ENCODE measurements around the gene CEMIP. TPM values are rescaled to one million over a fixed set of nuclear protein-coding genes. Genes with fewer than 3 reads are reported as not detected.
A peak's percentile ranks its signal among the peaks of the same experiment; 100 is the strongest.
"Not testable (repeated sequence)": the region's sequence is repeated elsewhere in the genome, so short reads cannot be mapped to it uniquely, and the experiment has no call there.

Gene CEMIP
- total RNA-seq, 1 donor from 2014 or later = 3.6 TPM

- Mint-ChIP-seq H3K4me3 (ENCODE audit: unreplicated experiment) (peak overlapping the region; percentile 51), H3K4me1 (ENCODE audit: low read depth, unreplicated experiment) (peaks cover 40% of the 10 kb centered on the region), H3K27me3 (ENCODE audit: low read depth, unreplicated experiment) (no peaks in the 10 kb centered on the region), H3K9me3 (ENCODE audit: unreplicated experiment) (no peaks in the 10 kb centered on the region), H3K27ac (ENCODE audit: unreplicated experiment) (peak overlapping the region; percentile 91), H3K36me3 (ENCODE audit: low read depth, unreplicated experiment) (peaks cover 9% of the 10 kb centered on the region)
- no peak overlapping the region for H2AFZ ChIP-seq (ENCODE audit: low read depth, low read length)
- TF ChIP-seq EZH2 (IDR thresholded peaks at IDR 0.05; ENCODE audit: insufficient read depth, low read length) = no peak
- no peak for TF ChIP-seq CTCF (IDR thresholded peaks at IDR 0.05; ENCODE audit: insufficient read depth, low read depth, low read length)
- H3K4me1 ChIP-seq (ENCODE audit: insufficient read depth, low read length) = peaks cover 21% of the 10 kb centered on the region
- H3K36me3 ChIP-seq (ENCODE audit: insufficient read depth, low read length) = no peaks in the 10 kb centered on the region
- H3K27me3 ChIP-seq (ENCODE audit: insufficient read depth, low read length) = no peaks in the 10 kb centered on the region
- DNase-seq (ENCODE audit: low read depth) (peak; percentile 51), FAIRE-seq (no peak)
- H4K20me1 ChIP-seq (ENCODE audit: insufficient read depth, low read length) = peaks cover 5% of the 10 kb centered on the region
- H3K9ac ChIP-seq (ENCODE audit: low read length) = no peak overlapping the region
- no peaks in the 10 kb centered on the region for H3K9me3 ChIP-seq (ENCODE audit: insufficient read depth, low read depth, low read length)
- H3K4me3 ChIP-seq (ENCODE audit: insufficient read depth, low read depth, low read length) = no peak overlapping the region
- H3K79me2 ChIP-seq (ENCODE audit: insufficient read depth, low read length) = no peaks in the 10 kb centered on the region
- no peak overlapping the region for H3K27ac ChIP-seq (ENCODE audit: low read depth, low read length)
- peak overlapping the region; percentile 24 for H3K4me2 ChIP-seq (ENCODE audit: low read length)
Measured at GRCh38 chr15:80957556-80957955, 178.4 kb downstream of the CEMIP start.

GRCh38 chr15:80957976-80958375 is 178.8 kb downstream of the CEMIP start:
- Histone ChIP-seq H3K4me1 (ENCODE audit: insufficient read depth, low read length) (peaks cover 21% of the 10 kb centered on the region), H3K4me2 (ENCODE audit: low read length) (peak overlapping the region; percentile 15), H2AFZ (ENCODE audit: low read depth, low read length) (no peak overlapping the region), H3K9me3 (ENCODE audit: insufficient read depth, low read depth, low read length) (no peaks in the 10 kb centered on the region), H3K27me3 (ENCODE audit: insufficient read depth, low read length) (no peaks in the 10 kb centered on the region), H3K27ac (ENCODE audit: low read depth, low read length) (no peak overlapping the region), H3K79me2 (ENCODE audit: insufficient read depth, low read length) (no peaks in the 10 kb centered on the region), H3K4me3 (ENCODE audit: insufficient read depth, low read depth, low read length) (no peak overlapping the region), H3K9ac (ENCODE audit: low read length) (no peak overlapping the region), H4K20me1 (ENCODE audit: insufficient read depth, low read length) (peaks cover 5% of the 10 kb centered on the region), H3K36me3 (ENCODE audit: insufficient read depth, low read length) (no peaks in the 10 kb centered on the region)
- FAIRE-seq (no peak), DNase-seq (ENCODE audit: low read depth) (peak; percentile 71)
- Mint-ChIP-seq H3K4me1 (ENCODE audit: low read depth, unreplicated experiment) (peaks cover 40% of the 10 kb centered on the region), H3K27me3 (ENCODE audit: low read depth, unreplicated experiment) (no peaks in the 10 kb centered on the region), H3K36me3 (ENCODE audit: low read depth, unreplicated experiment) (peaks cover 11% of the 10 kb centered on the region), H3K27ac (ENCODE audit: unreplicated experiment) (peak overlapping the region; percentile 86), H3K9me3 (ENCODE audit: unreplicated experiment) (no peaks in the 10 kb centered on the region), H3K4me3 (ENCODE audit: unreplicated experiment) (no peak overlapping the region)
- TF ChIP-seq EZH2 (IDR thresholded peaks at IDR 0.05; ENCODE audit: insufficient read depth, low read length) = no peak
- TF ChIP-seq CTCF (IDR thresholded peaks at IDR 0.05; ENCODE audit: insufficient read depth, low read depth, low read length) = no peak

- H3K4me1 ChIP-seq (ENCODE audit: insufficient read depth, low read length) = peaks cover 21% of the 10 kb centered on the region
- no peaks in the 10 kb centered on the region for H3K9me3 ChIP-seq (ENCODE audit: insufficient read depth, low read depth, low read length)
- H3K4me3 ChIP-seq (ENCODE audit: insufficient read depth, low read depth, low read length) = no peak overlapping the region
- H3K4me2 ChIP-seq (ENCODE audit: low read length) = no peak overlapping the region
- H3K36me3 ChIP-seq (ENCODE audit: insufficient read depth, low read length) = no peaks in the 10 kb centered on the region
- peaks cover 1% of the 10 kb centered on the region for H4K20me1 ChIP-seq (ENCODE audit: insufficient read depth, low read length)
- Mint-ChIP-seq H3K36me3 (ENCODE audit: low read depth, unreplicated experiment) (peaks cover 11% of the 10 kb centered on the region), H3K9me3 (ENCODE audit: unreplicated experiment) (peaks cover 3% of the 10 kb centered on the region), H3K27ac (ENCODE audit: unreplicated experiment) (no peak overlapping the region), H3K4me1 (ENCODE audit: low read depth, unreplicated experiment) (peaks cover 32% of the 10 kb centered on the region), H3K4me3 (ENCODE audit: unreplicated experiment) (no peak overlapping the region), H3K27me3 (ENCODE audit: low read depth, unreplicated experiment) (no peaks in the 10 kb centered on the region)
- no peaks in the 10 kb centered on the region for H3K79me2 ChIP-seq (ENCODE audit: insufficient read depth, low read length)
- FAIRE-seq = no peak
- TF ChIP-seq EZH2 (IDR thresholded peaks at IDR 0.05; ENCODE audit: insufficient read depth, low read length) (no peak), CTCF (IDR thresholded peaks at IDR 0.05; ENCODE audit: insufficient read depth, low read depth, low read length) (no peak)
- no peak overlapping the region for H2AFZ ChIP-seq (ENCODE audit: low read depth, low read length)
- H3K9ac ChIP-seq (ENCODE audit: low read length) = no peak overlapping the region
- no peak overlapping the region for H3K27ac ChIP-seq (ENCODE audit: low read depth, low read length)
- DNase-seq (ENCODE audit: low read depth) = no peak
- no peaks in the 10 kb centered on the region for H3K27me3 ChIP-seq (ENCODE audit: insufficient read depth, low read length)
Measured at GRCh38 chr15:80958818-80959495, 179.8 kb downstream of the CEMIP start.

GRCh38 chr15:80965454-80965853 is 186.3 kb downstream of the CEMIP start:
- Mint-ChIP-seq H3K9me3 (ENCODE audit: unreplicated experiment) (peaks cover 15% of the 10 kb centered on the region), H3K4me1 (ENCODE audit: low read depth, unreplicated experiment) (peaks cover 12% of the 10 kb centered on the region), H3K36me3 (ENCODE audit: low read depth, unreplicated experiment) (peaks cover 14% of the 10 kb centered on the region)
- H3K4me3 ChIP-seq (ENCODE audit: insufficient read depth, low read depth, low read length); H3K27ac Mint-ChIP-seq (ENCODE audit: unreplicated experiment); H4K20me1 ChIP-seq (ENCODE audit: insufficient read depth, low read length); H2AFZ ChIP-seq (ENCODE audit: low read depth, low read length); H3K4me2 ChIP-seq (ENCODE audit: low read length); H3K27me3 Mint-ChIP-seq (ENCODE audit: low read depth, unreplicated experiment); H3K79me2 ChIP-seq (ENCODE audit: insufficient read depth, low read length); H3K27me3 ChIP-seq (ENCODE audit: insufficient read depth, low read length); H3K36me3 ChIP-seq (ENCODE audit: insufficient read depth, low read length); H3K4me1 ChIP-seq (ENCODE audit: insufficient read depth, low read length); DNase-seq (ENCODE audit: low read depth); H3K9me3 ChIP-seq (ENCODE audit: insufficient read depth, low read depth, low read length); FAIRE-seq; H3K27ac ChIP-seq (ENCODE audit: low read depth, low read length); H3K4me3 Mint-ChIP-seq (ENCODE audit: unreplicated experiment); H3K9ac ChIP-seq (ENCODE audit: low read length): not testable (repeated sequence)
